SW480 (cell line): ENCODE measurements around the gene LARGE1.

Source experiments
- DNase-seq: peaks from one replicate; pipeline ENCODE4 v3.0.0-alpha.2; 2016; ENCODE audit warnings: low spot score

LARGE1 gene

GRCh38 chr22:33717694-33718396, 202.4 kb downstream of the LARGE1 start:
- no peak for DNase-seq

GRCh38 chr22:33715237-33715985, 204.9 kb downstream of the LARGE1 start:
- no peak for DNase-seq

GRCh38 chr22:33710326-33710725, 209.9 kb downstream of the LARGE1 start:
- DNase-seq: no peak

- DNase-seq: no peak
Observed at GRCh38 chr22:33707581-33707980, 212.7 kb downstream of the LARGE1 start.

- DNase-seq: no peak
Observed at GRCh38 chr22:33706100-33706499, 214.2 kb downstream of the LARGE1 start.

GRCh38 chr22:33699176-33699575, 221.1 kb downstream of the LARGE1 start:
- DNase-seq: no peak

- no peak for DNase-seq
Observed at GRCh38 chr22:33697640-33698039, 222.6 kb downstream of the LARGE1 start.

GRCh38 chr22:33691057-33691630, 229.1 kb downstream of the LARGE1 start:
- DNase-seq: no peak

GRCh38 chr22:33688903-33689302, 231.4 kb downstream of the LARGE1 start:
- DNase-seq: no peak

GRCh38 chr22:33687464-33687863, 232.8 kb downstream of the LARGE1 start:
- DNase-seq: no peak

- no peak for DNase-seq
Observed at GRCh38 chr22:33684087-33684486, 236.2 kb downstream of the LARGE1 start.

- no peak for DNase-seq
Observed at GRCh38 chr22:33682927-33683326, 237.3 kb downstream of the LARGE1 start.

GRCh38 chr22:33680632-33681031, 239.6 kb downstream of the LARGE1 start:
- no peak for DNase-seq

GRCh38 chr22:33678523-33678922, 241.8 kb downstream of the LARGE1 start:
- no peak for DNase-seq

- DNase-seq: no peak
Observed at GRCh38 chr22:33677536-33677935, 242.7 kb downstream of the LARGE1 start.

GRCh38 chr22:33674357-33674756, 245.9 kb downstream of the LARGE1 start:
- no peak for DNase-seq

- DNase-seq: no peak
Observed at GRCh38 chr22:33669746-33670145, 250.5 kb downstream of the LARGE1 start.

GRCh38 chr22:33666961-33667619, 253.2 kb downstream of the LARGE1 start:
- no peak for DNase-seq

- no peak for DNase-seq
Observed at GRCh38 chr22:33666279-33666960, 253.9 kb downstream of the LARGE1 start.

- no peak for DNase-seq
Observed at GRCh38 chr22:33659448-33659847, 260.8 kb downstream of the LARGE1 start.

GRCh38 chr22:33658775-33659174, 261.5 kb downstream of the LARGE1 start:
- DNase-seq: no peak

- DNase-seq: no peak
Observed at GRCh38 chr22:33657670-33658069, 262.6 kb downstream of the LARGE1 start.
